Islet of Langerhans (tissue), 1 donor: ENCODE results near the gene GALM.
"Not testable (repeated sequence)": the region's sequence is repeated elsewhere in the genome, so short reads cannot be mapped to it uniquely, and the experiment has no call there.

ENCODE experiments used
- FAIRE-seq: peaks from one replicate; lab custom pipeline; 2011; peaks lifted over from hg19 to GRCh38; lab: Jason Lieb, UNC

Gene GALM

GRCh38 chr2:38711558-38711957 is 45.6 kb downstream of the GALM start:
- no peak for FAIRE-seq

- no peak for FAIRE-seq
Observed at GRCh38 chr2:38712413-38712812, 46.5 kb downstream of the GALM start.

- FAIRE-seq, result no peak
Observed at GRCh38 chr2:38712871-38713270, 47.0 kb downstream of the GALM start.

- no peak for FAIRE-seq
Observed at GRCh38 chr2:38713338-38713737, 47.4 kb downstream of the GALM start.

- not testable (repeated sequence) for FAIRE-seq
Observed at GRCh38 chr2:38714941-38715340, 49.0 kb downstream of the GALM start.

GRCh38 chr2:38716185-38716584 is 50.3 kb downstream of the GALM start:
- FAIRE-seq, result no peak

- FAIRE-seq, result no peak
Observed at GRCh38 chr2:38718601-38719000, 52.7 kb downstream of the GALM start.

- no peak for FAIRE-seq
Observed at GRCh38 chr2:38719706-38720105, 53.8 kb downstream of the GALM start.

- no peak for FAIRE-seq
Observed at GRCh38 chr2:38720613-38721241, 54.8 kb downstream of the GALM start.

- FAIRE-seq, result no peak
Observed at GRCh38 chr2:38722271-38723061, 56.6 kb downstream of the GALM start.

- no peak for FAIRE-seq
Observed at GRCh38 chr2:38723173-38723572, 57.3 kb downstream of the GALM start.

- no peak for FAIRE-seq
Observed at GRCh38 chr2:38727661-38728060, 61.7 kb downstream of the GALM start.

- no peak for FAIRE-seq
Observed at GRCh38 chr2:38728694-38729093, 62.8 kb downstream of the GALM start.

GRCh38 chr2:38731090-38731489 is 65.2 kb downstream of the GALM start:
- no peak for FAIRE-seq

- no peak for FAIRE-seq
Observed at GRCh38 chr2:38731684-38732221, 65.8 kb downstream of the GALM start.

GRCh38 chr2:38733300-38733971 is 67.5 kb downstream of the GALM start:
- no peak for FAIRE-seq

- no peak for FAIRE-seq
Observed at GRCh38 chr2:38734299-38735058, 68.6 kb downstream of the GALM start.

- no peak for FAIRE-seq
Observed at GRCh38 chr2:38735999-38736320, 70.0 kb downstream of the GALM start.

- FAIRE-seq, result not testable (repeated sequence)
Observed at GRCh38 chr2:38737000-38737698, 71.2 kb downstream of the GALM start.

- no peak for FAIRE-seq
Observed at GRCh38 chr2:38737925-38738324, 72.0 kb downstream of the GALM start.

- no peak for FAIRE-seq
Observed at GRCh38 chr2:38739524-38739923, 73.6 kb downstream of the GALM start.
